Stimulated activated CD4-positive, alpha-beta T cell treated with anti-CD3 and anti-CD28 coated beads, Interleukin-1b, Interleukin-23, amount 100 ng/mL, for 1 hour (primary cell): Measurements from ENCODE around the gene ZNF92.
A peak's percentile ranks its signal among the peaks of the same experiment; 100 is the strongest.
"Not testable (repeated sequence)": the region's sequence is repeated elsewhere in the genome, so short reads cannot be mapped to it uniquely, and the experiment has no call there.

Source experiments
- DNase-seq, 2 donors: peaks; one replicate each; pipeline ENCODE4 v3.0.0-alpha.2; 2020; ENCODE audit warnings: low read depth in 2 of 2

Gene ZNF92

GRCh38 chr7:65373608-65374351, at the start of gene ZNF92:
ZNF92 (plus strand) TSS chr7:65373855; CDS start chr7:65373998, 143 bp downstream.
- peak; percentile 82 to 90 for DNase-seq

GRCh38 chr7:65325793-65326432, 47.7 kb upstream of the ZNF92 start:
- DNase-seq: no peak

- DNase-seq: no peak
Observed at GRCh38 chr7:65338346-65338745, 35.3 kb upstream of the ZNF92 start.

GRCh38 chr7:65339257-65339656, 34.4 kb upstream of the ZNF92 start:
- DNase-seq: no peak

GRCh38 chr7:65342723-65343629, 30.7 kb upstream of the ZNF92 start:
- no peak for DNase-seq

GRCh38 chr7:65344541-65344940, 29.1 kb upstream of the ZNF92 start:
- DNase-seq: not testable (repeated sequence)

- DNase-seq: no peak
Observed at GRCh38 chr7:65354263-65354662, 19.4 kb upstream of the ZNF92 start.

GRCh38 chr7:65369843-65370242, 3.8 kb upstream of the ZNF92 start:
- no peak for DNase-seq

GRCh38 chr7:65371468-65371867, 2.2 kb upstream of the ZNF92 start:
- DNase-seq: no peak

- no peak for DNase-seq
Observed at GRCh38 chr7:65379318-65379717, 5.7 kb downstream of the ZNF92 start.

GRCh38 chr7:65381742-65382141, 8.1 kb downstream of the ZNF92 start:
- DNase-seq: no peak

- no peak for DNase-seq
Observed at GRCh38 chr7:65382452-65382851, 8.8 kb downstream of the ZNF92 start.

- DNase-seq: no peak
Observed at GRCh38 chr7:65387891-65388290, 14.2 kb downstream of the ZNF92 start.

- DNase-seq: no peak
Observed at GRCh38 chr7:65390588-65390987, 16.9 kb downstream of the ZNF92 start.

GRCh38 chr7:65397730-65398142, 24.1 kb downstream of the ZNF92 start:
- DNase-seq: no peak

- not testable (repeated sequence) for DNase-seq
Observed at GRCh38 chr7:65398671-65399070, 25.0 kb downstream of the ZNF92 start.

GRCh38 chr7:65399101-65399500, 25.4 kb downstream of the ZNF92 start:
- DNase-seq: not testable (repeated sequence)

GRCh38 chr7:65404020-65404419, 30.4 kb downstream of the ZNF92 start:
- DNase-seq: no peak

- not testable (repeated sequence) for DNase-seq
Observed at GRCh38 chr7:65406706-65407105, 33.1 kb downstream of the ZNF92 start.

GRCh38 chr7:65409363-65409762, 35.7 kb downstream of the ZNF92 start:
- no peak for DNase-seq

GRCh38 chr7:65411249-65411648, 37.6 kb downstream of the ZNF92 start:
- DNase-seq: no peak

GRCh38 chr7:65422670-65423069, 49.0 kb downstream of the ZNF92 start:
- DNase-seq: no peak
